Measurements from ENCODE around the gene IQSEC2.

Gene IQSEC2

DNA sequence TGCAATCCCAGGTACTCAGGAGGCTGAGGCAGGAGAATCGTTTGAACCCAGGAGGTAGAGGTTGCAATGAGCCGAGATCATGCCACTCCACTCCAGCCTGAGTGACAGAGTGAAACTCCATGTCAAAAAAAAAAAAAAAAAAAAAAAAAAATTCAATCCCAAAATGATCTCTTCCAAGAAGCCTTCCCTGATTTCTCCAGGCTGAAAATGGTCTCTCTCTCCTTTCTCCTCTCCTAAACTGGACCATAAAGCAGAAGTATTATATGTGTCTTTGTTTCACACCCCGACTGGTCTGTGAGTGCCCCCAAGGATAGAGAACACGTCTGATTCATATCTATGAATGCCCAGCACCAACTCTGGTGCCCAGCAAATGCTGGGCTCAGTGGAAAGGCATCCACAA lies 39.1 kb downstream of the IQSEC2 start:
- DNase-seq (ENCODE audit: low read depth), result no peak

DNA sequence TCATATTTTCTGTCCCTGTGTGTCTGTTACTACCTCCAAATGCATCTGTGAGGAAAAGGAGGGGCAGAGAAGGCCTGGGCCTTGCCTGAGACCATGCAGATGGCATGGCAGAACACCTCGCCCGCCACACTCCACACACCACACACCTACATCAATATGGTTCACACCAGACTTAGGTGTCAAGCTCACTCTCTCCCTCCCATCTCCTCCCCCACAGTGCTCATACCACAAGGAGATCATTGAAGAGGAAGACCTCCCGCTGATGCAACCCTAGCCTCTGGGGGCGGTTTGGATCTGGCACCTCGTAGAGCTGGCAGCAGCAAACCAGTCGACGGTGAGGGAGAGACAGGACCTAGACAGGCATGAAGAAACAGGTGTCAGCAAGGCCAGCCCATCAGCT lies 39.8 kb downstream of the IQSEC2 start:
- no peak for DNase-seq (ENCODE audit: low read depth)

DNA sequence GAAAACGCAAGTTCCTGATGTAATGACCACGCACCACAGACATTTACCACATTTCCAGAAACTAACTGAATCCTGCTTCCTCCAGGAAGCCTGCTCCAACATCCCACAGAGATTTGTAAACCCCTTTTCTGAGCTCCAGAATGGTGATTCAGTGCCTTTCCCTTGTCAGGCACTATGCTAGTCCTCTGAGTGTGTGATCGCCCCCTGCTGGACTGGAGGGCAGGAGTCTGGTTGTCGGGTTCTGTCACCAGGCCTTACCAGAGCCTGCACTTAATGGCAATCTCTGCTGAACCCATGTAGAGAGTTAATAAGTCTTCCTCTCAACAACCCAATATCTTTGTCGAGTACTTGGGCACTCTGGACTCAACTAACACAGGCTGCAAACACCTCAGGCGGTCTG lies 41.9 kb downstream of the IQSEC2 start:
- no peak for DNase-seq (ENCODE audit: low read depth)

DNA sequence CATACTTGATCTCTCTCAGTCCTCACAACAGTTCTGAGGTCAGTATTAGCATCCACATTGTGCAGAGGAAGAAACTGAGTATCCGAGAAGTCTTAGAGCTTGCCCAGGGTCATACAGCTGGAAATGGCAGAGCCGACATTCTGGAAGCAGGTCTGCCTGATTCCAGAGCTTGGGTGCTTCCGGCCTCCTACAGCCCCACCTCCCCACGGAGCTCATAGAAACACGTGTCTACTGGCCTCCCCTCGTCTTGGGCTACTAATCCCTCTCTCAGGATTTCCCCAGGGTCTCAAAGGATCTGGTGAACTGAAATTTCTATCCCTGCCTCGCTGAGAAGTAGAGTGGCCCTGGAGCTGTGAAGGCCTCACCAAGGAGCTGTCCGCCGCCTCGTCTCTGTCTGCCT lies 44.3 kb downstream of the IQSEC2 start:
- no peak for DNase-seq (ENCODE audit: low read depth)

DNA sequence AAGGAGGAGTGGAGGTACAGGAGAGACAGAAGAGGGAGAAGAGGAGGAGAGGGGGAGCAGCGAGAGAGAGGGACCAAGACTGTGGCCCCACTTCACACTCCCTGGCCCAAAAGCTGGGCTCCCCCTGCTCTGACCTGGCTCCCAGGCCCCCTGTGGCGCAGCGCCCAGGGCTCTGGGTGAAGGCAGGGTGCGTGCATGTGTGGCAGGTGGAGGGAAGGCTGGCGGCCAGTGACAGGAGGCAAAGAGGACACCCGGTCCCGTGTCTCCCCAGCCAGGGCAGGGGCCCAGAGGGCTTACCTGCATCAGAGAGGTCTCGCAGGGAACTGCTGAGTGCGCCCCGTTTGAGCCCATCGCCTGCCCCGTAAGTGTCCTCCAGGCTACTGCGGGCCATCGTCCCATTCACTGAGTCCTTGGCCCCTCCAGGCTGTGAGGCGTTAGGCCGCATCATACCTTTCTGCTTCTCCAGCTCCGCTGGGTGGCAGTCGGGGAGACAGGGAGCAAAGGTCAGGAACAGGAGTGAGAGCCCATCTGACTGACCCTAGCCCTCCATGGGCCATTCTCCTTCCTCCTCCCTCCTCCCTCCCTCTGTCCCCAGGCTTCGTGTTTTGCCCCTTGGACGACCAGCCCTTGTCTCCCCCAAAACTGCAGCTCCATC lies 45.2 kb downstream of the IQSEC2 start:
- no peak for DNase-seq (ENCODE audit: low read depth)

DNA sequence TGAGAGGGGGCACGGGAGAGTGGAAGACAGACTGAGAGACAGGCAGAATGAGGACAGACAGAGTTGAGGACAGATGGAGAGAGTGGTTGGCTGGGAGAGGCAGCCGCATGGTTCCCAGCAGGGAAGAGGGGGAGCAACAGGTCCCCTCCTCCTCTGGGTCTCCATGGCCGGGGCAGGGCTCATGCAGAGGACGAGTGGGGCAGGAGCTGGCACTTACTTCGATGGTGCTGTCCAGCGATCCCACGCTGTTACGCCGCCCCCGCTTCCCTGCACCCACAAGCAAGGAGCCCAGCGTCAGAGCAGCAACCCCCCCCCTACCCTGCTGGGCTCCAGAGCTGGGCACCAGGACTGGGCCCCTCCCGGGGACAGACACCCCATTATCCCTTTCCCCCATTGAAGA lies 45.8 kb downstream of the IQSEC2 start:
- DNase-seq (ENCODE audit: low read depth), result no peak

DNA sequence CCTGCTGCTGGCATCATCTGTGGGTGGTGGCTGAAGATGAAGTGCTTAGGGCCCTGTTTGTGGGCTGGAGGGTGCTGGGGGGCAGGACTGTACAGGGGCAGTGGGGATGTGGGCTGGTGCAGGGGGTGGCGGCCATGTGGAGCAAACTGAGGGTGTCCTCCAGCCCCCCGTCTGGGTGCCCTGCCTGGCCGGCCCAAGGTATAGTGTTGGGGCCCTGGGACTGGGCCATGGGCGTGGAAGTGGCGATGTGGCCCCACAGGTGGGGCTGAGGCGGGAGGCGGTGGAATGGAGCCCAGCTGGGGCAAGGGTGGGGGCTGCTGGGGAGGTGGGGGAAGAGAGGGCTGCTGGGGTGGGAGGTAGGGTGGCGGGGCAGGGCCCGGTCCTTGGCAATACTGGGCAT lies 46.9 kb downstream of the IQSEC2 start:
- no peak for DNase-seq (ENCODE audit: low read depth)

DNA sequence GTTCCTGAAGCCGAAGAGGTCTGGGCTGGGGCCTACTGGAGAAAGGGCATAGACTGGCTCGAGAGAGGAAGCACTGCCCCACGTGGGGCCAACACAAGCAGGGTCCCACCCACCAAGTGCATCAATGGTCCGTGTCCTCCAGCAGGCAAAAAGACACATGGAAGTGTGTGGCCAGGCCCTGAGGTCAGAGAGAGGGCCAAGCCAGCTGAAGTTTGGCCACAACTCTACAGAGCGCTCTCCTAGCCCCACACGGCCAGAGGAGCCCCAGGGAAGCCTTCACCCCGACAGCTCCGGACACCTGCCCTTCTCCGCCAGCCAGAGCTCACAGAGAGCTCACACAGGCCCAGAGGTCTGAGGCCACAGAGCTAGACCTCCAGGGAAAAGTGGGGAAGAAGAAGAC lies 47.8 kb downstream of the IQSEC2 start:
- DNase-seq (ENCODE audit: low read depth), result no peak

DNA sequence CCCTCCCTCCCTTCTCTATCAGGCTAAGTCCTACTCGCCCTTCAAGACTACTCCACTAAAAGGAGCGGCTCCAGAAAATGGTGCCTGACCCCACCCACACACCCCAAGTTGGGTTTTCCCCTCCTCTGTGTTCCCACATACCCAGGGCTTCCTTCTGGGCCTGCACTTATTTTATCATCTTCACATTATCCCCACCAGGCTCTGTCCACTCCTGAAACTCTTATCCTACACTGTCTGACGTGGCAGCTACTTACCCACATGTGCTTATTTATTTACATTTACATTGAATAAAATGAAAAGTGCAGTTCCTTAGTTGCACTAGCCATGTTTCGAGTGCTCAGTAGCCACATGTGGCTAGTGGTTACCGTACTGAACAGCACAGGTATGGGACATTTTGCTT lies 51.3 kb downstream of the IQSEC2 start:
- DNase-seq (ENCODE audit: low read depth), result no peak

DNA sequence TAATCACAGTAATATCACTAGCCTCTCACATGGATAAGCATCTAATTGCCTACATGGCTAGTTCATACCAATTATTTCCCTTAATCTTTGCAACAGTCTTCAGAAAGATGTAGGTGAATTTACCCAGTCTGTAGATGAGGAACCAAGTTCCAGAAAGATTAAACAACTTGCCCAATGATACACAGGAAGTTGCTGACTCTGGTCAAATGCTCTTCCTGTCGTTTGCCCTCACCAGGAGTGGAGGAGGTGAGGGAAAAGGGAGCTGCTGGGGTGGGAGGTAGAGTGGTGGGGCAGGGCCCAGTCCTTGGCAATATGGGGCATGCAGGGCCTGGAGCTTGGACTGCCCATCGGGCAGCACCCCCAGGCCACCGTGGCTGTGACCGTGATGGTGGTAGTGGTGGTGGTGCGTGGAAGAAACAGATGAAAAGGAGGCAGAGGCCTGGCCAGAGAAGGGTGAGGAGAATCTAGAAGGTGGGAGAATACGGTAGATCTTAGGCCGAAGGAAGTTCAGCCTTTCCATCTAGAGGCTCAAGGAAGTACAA lies 54.1 kb downstream of the IQSEC2 start:
- DNase-seq (ENCODE audit: low read depth), result no peak

DNA sequence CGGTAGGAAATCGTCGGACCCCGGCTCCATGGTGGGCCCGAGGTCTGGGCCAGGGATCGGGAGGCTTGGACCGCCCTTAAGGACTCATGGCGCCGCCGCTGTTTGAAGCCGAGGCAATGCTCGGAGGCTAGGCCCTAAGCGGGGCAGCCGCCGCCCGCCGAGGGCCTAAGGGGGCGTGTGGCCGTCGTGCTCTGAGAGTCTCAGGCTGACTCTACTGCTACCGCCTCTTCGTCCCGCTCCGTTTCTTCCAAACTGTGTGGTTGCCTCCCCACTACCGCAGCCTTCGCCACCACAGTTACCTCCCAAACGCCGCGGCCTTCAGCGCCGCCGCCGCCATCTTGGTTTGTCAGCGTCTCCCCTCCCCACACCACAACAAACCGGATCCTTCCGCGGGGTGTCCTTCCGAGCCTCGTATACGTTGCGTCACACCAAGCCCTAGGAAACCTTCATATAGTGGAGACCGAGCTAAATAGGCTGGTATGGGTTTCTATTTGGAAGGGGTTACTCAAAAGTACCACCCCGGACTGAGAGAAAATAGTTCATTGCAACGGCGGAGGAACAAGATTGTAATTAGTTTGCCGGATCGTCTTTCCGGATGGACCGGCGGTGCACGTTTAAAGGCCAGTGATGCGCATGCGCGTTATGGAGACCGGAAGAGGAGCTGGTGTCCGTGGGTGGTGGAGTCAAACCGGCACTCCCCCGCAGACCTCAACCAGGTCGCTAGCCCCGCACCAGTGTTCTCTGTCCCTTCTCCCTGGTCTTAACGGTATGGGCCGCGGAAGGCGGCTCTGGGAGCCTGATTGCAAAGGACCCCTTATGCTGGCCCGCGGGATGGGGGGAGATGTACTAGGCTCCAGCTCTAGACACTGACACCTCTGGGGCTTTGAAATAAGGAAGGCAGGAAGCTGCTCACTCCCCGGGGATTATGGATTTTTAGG lies 56.3 kb downstream of the IQSEC2 start, which contains the start of gene KDM5C:
KDM5C (minus strand) TSS at position 348 of the 938 bp plus-strand sequence; CDS start at position 30, 318 bp downstream.
- peak; percentile 89 for DNase-seq (ENCODE audit: low read depth)

DNA sequence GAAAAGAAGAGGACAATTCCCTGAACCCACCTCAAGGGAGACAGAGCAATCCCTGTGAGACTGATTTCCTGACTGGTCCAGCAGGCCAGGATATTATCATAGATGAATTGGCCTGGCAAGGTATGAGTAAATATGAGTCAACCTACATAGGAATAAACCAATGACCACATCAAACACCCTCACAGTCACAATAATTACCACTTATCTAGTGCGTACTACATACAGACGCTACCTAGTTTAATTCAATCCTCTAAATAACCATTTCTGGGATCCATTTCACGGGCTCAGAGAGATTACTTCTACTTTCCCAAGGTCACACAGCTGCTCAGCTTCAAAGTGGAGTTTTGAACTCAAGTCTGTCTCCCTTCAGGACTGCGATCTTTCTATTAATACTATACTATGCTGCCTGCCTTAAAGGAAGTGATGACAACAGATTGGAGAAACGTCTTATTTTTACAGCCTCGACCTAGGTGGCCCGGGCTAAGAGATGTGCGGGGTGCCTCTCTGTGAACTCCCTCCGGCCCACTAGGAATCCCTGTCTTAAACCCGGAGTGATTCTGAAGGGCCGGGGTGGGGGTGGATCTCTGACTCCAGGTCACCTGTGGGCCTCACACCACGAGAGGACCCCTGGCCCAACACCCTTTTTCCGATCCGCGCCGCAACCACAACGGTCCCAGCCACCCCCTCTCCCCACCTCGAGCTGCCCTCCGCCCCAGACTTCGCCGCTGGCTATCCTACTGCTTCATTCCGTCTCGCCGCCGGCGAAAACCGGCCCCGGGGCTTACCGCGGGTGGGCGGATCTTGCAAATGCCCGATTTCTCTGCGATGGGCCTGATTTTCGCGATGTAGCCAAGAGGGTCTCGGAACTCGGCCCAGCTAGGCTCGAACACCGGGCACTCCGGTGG lies 57.2 kb downstream of the IQSEC2 start:
- peak; percentile 16 for DNase-seq (ENCODE audit: low read depth)

DNA sequence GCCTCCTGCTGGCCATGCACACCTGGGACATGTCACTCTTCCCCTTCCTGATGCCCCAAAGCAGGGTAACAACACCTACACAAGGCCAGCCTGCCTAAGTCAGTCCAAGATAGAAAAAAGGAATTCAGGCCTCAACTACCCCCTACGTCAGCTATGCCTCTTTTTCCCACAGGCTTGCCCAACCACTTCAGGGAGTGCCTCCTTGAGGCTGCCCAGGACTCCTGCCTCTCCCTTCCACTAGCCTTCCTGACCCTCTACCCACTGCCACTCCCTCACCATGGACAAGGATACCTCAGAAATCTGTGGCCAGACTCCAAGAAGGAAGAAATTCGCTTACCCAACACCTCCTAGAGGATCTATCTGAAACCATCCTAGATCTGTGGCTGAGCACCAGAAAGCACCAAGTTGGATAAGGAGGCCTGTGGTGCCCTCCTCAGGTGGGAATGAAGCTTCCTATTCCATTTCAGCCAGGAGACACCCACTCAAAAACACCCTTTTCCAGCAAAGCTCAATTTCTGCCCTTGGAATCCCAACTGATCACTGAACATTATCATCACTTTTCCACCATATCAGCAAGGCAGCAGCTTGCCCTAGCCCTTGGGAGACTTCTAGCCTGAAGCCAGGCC lies 58.2 kb downstream of the IQSEC2 start:
- no peak for DNase-seq (ENCODE audit: low read depth)
